Motor neuron (in vitro differentiated cells): Measurements from ENCODE around the gene HEATR5B. TPM values are rescaled to one million over a fixed set of nuclear protein-coding genes. Genes with fewer than 3 reads are reported as not detected.
"Not testable (repeated sequence)": the region's sequence is repeated elsewhere in the genome, so short reads cannot be mapped to it uniquely, and the experiment has no call there.

Experiments
- ATAC-seq, 8 experiments: fragments of 200-7000 bp; cut with Tn5 transposase; replicated peaks in 6 of 8; 2 replicates each; pipeline ENCODE4 v1.8.0; 2021; ENCODE audit warnings: mild to moderate bottlenecking in 8 of 8, moderate library complexity in 8 of 8
- H3K27ac ChIP-seq, 2 donors: fragments of 250-450 bp; sonication (Bioruptor Pico); 2 replicates each; pipeline ENCODE4 v1.9.0; 2021; ENCODE audit warnings: antibody characterized with exemption in 2 of 2, mild to moderate bottlenecking in 2 of 2, moderate library complexity in 1 of 2
- H3K4me1 ChIP-seq, 2 donors: fragments of 250-450 bp; sonication (Bioruptor Pico); replicated peaks in 1 of 2; 2 replicates each; pipeline ENCODE4 v1.6.1; 2021; ENCODE audit warnings: antibody characterized with exemption in 2 of 2, mild to moderate bottlenecking in 2 of 2, moderate library complexity in 1 of 2
- H3K4me3 ChIP-seq, 5 donors: fragments of 250-450 bp; sonication (Bioruptor Pico); 2 replicates each; pipeline ENCODE4 v1.9.0; 2021; ENCODE audit warnings: antibody characterized with exemption in 5 of 5, mild to moderate bottlenecking in 5 of 5, moderate library complexity in 4 of 5
- WGBS, 10 experiments: fragments of 450-650 bp; shearing (Covaris generic); methylation state at CpG; one replicate each; pipeline ENCODE4 v1.0.0; 2022; 5-methylcytosine and 5-hydroxymethylcytosine counted together
- in situ Hi-C, 9 experiments: fragments of 400-800 bp; cut with MboI; loops; one replicate each; pipeline ENCODE4 v1.15.0; 2021; ENCODE audit warnings: low sequenced_read_pairs in 9 of 9, low pct_unique_long_range_greater_than_20kb in 2 of 9; ENCODE audit not compliant: unreplicated experiment in 9 of 9
- total RNA-seq, 8 experiments: library from RNA; unstranded; fragments of 300-600 nt; gene quantifications; 2 replicates each; pipeline versions ENCODE4 v1.2.3 to v1.2.4, GENCODE V29; 2022

HEATR5B gene
- total RNA-seq, 8 experiments from 2014 or later = 15.6 to 34.6 (median 25.3) TPM

- H3K27ac ChIP-seq, H3K4me3 ChIP-seq, H3K4me1 ChIP-seq, in situ Hi-C loops, ATAC-seq: not testable (repeated sequence)
- WGBS, 10 experiments = 89 to 100% (median 97%) methylated on average over 2 to 10 of the region's 10 CpGs
Observed at GRCh38 chr2:36945240-36945639, 138.9 kb downstream of the HEATR5B start.

GRCh38 chr2:36941867-36942266 is 142.3 kb downstream of the HEATR5B start:
- H3K4me3 ChIP-seq = no peak overlapping the region
- no peak overlapping the region for H3K27ac ChIP-seq
- WGBS, 10 experiments = 60 to 100% (median 100%) methylated on average over 1 to 4 of the region's 4 CpGs; no CpG with 5 or more reads in 2 of the 10 experiments
- in situ Hi-C loops = no loop called here
- no peak for ATAC-seq
- no peaks in the 10 kb centered on the region for H3K4me1 ChIP-seq

- in situ Hi-C loops, H3K4me1 ChIP-seq, ATAC-seq, H3K27ac ChIP-seq, H3K4me3 ChIP-seq: not testable (repeated sequence)
Observed at GRCh38 chr2:36936526-36936925, 147.6 kb downstream of the HEATR5B start.

- ATAC-seq, H3K4me1 ChIP-seq, H3K4me3 ChIP-seq, in situ Hi-C loops, H3K27ac ChIP-seq: not testable (repeated sequence)
- 94 to 100% (median 100%) methylated on average over 1 to 4 of the region's 6 CpGs; no CpG with 5 or more reads in 2 of the 10 experiments for WGBS, 10 experiments
Observed at GRCh38 chr2:36931688-36932087, 152.5 kb downstream of the HEATR5B start.

Other genes starting within 250 kb of the HEATR5B start
- gene STRN, start 117.8 kb downstream of the HEATR5B start, total RNA-seq = 10 to 100 TPM in 5 of 8 experiments, 1 to 10 TPM in 3; 9.0 to 20.0 (median 10.5) TPM
- gene GPATCH11, start 146 bp upstream of the HEATR5B start, total RNA-seq = 10 to 100 TPM in 6 of 8 experiments, 1 to 10 TPM in 2; 7.9 to 15.0 (median 11.8) TPM
- 10 to 100 TPM in 5 of 8 experiments, 1 to 10 TPM in 3; 7.1 to 38.2 (median 20.0) TPM for gene EIF2AK2, start 72.6 kb upstream of the HEATR5B start, total RNA-seq
- gene SULT6B1, start 104.3 kb upstream of the HEATR5B start, total RNA-seq = not detected
- 10 to 100 TPM; 33.5 to 44.3 (median 37.0) TPM for gene CEBPZOS, start 112.1 kb upstream of the HEATR5B start, total RNA-seq
- gene CEBPZ, start 147.2 kb upstream of the HEATR5B start, total RNA-seq = 10 to 100 TPM; 48.9 to 86.0 (median 57.9) TPM
- 10 to 100 TPM; 16.9 to 36.6 (median 22.6) TPM for gene NDUFAF7, start 147.3 kb upstream of the HEATR5B start, total RNA-seq
- gene PRKD3, start 240.5 kb upstream of the HEATR5B start, total RNA-seq = 10 to 100 TPM in 7 of 8 experiments, 1 to 10 TPM in 1; 8.1 to 42.3 (median 22.9) TPM